HG03460 (cell line): ENCODE measurements around the gene MPP3.
"Not testable (repeated sequence)": the region's sequence is repeated elsewhere in the genome, so short reads cannot be mapped to it uniquely, and the experiment has no call there.

ENCODE experiments used
- ATAC-seq: cut with Tn5 transposase; IDR thresholded peaks from one replicate; pipeline ENCODE4 v1.9.1; 2021; ENCODE audit not compliant: unreplicated experiment

MPP3 gene

DNA sequence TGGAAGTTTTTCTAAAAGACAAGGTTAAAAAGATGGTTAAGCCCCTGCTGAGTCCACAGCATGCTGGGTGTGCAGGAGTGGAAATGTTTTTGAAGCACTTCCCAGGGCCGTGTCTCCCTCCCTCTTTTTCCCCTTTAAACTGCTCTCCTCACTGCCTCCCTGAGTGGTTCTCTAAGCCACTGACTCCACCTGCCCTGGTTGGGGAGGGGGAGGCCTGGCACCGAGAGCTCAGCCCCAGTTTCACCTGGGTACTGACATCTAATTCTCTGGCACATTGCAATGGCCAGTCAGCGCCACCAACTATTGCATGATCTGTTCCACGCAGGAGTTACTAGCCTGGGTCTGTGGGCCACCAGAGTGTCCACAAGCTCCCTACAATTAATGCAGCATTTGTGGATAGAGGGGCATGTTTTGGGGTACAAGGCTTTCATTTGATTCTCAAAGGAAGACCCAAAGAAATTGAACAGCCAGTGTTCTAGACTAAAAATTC is 22.7 kb downstream of the MPP3 start:
- no peak for ATAC-seq

DNA sequence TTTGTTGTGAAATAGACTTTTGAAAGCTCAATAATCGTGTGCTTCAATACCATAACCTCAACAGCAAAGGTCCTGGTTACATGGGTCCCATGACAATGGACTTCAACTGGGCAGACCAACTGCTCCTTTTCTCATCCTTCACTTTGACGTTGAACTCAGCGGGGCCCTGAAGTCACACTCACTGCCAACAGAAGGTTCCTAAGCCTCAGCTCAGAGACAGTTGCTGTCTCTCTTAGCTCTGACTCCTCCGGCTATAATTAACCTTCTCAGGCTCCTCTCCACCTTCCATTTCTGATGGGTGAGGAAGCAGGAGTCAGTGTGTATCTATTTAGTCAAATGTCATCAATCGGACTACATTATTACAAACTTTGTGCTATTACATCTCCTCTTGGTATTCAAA is 23.8 kb downstream of the MPP3 start:
- ATAC-seq, result no peak

DNA sequence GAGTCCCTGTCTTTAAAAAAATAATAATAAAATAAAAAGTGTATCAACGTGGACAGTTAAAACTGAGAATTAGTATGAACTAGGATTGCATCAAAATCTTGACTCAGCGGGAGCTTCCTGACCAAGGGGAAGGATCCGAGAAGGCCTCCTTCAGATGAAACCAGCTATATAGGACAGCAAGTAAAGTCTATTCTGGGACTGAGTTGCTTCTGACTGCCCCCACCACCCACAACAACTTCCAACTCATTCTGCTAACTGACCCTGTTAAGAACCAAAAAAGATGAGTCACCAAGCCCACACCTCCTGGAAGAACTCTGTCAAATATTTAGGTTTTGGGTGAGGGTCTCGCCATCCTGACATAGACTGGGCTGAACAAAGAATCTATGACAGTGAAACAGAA is 24.9 kb downstream of the MPP3 start:
- ATAC-seq, result no peak

DNA sequence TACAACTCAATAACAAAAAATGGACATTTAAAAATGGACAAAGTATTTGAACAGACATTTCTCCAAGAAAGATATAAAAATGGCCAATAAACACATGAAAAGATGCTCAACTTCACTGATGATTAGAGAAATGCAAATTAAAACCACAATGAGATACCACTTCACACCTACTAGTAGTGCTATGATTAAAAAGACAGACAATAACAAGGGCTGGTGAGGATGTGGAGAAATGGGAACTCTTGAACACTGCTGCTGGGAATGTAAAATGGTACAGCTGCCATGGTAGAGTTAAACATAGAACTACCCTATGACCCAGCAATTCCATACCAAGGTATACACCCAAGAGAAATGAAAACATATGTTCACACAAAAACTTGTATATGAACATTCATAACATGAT is 27.8 kb downstream of the MPP3 start:
- ATAC-seq, result no peak

DNA sequence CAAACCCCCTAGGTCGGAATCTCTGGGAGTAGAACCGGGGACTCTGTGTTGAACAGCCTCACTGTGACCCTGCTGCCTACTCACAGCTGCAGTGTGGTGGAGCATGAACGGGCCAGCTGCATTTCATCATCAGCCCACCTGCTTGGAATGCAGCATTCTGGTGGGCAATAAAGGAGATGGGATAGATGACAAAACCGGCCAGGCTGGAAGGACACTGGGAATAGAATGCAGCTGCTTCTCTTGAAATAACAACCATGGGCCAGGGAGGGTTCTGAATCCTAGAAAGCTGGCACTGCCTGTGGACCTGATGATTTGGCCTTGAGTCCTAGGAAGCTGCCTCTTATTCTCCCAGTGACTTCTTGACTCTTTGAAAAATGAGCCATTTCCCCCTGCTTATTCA is 29.2 kb downstream of the MPP3 start:
- no peak for ATAC-seq

DNA sequence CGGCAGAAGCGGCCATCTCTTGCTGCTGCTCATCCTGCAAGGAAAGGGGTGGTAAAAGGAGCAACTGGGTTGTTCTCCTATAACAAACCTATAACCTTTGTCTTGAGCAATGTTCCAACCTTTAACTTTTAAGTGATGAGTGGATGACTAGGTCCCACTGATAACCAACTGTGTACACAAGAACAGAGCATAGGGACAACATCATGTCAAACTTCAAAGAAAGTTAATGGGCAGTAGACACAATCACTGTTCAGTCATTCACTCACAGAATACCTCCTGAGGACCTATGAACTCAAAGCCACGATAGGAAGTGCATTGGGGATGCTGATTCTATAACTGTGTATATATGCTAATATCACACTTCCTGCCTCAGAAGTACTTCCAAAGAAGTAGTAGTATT is 31.1 kb downstream of the MPP3 start:
- ATAC-seq, result no peak

DNA sequence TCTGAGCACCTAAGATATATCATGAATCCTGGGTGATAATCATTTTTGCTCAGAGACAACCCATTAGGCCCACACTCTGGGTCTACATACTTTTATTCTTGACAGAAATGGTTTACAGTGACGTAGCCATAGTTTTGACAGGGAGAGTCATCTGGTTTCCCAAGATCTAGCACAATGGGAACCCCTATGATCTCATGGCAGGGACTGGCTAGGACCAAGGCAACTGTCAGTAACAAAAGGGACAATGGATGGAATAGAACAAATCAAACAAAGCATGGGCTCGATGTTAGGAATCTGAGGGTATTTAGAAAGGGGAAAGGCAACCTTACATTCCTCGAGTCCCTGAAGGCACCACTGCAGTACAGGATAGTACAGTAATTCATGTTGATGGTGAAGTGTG is 32.2 kb downstream of the MPP3 start:
- no peak for ATAC-seq

DNA sequence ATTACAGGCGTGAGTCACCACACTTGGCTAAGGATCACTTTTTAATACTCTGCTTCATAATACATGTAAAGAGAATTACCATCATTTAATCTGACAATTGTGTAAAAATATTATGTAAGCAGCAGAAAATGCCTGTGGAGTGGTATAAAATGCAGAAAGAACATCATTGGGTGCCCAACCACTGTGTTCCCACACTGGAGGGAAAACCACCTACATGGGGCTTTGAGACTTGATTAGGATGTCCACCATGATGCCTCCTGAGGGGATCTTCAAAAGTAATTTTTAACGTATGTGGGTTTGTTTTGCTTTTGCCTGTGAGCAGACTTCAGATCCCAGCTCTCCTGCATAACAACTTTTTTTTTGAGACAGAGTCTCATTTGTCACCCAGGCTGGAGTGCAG is 33.9 kb downstream of the MPP3 start:
- no peak for ATAC-seq

DNA sequence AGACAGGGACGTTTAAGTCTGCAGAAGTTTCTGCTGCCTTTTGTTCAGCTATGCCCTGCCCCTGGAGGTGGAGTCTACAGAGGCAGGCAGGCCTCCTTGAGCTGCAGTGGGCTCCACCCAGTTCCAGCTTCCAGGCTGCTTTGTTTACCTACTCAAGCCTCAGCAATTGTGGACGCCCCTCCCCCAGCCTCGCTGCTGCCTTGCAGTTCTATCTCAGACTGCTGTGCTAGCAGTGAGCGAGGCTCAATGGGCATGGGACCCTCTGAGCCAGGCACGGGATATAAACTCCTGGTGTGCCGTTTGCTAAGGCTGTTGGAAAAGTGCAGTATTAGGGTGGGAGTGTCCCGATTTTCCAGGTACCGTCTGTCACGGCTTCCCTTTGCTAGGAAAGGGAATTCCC is 34.9 kb downstream of the MPP3 start:
- not testable (repeated sequence) for ATAC-seq

DNA sequence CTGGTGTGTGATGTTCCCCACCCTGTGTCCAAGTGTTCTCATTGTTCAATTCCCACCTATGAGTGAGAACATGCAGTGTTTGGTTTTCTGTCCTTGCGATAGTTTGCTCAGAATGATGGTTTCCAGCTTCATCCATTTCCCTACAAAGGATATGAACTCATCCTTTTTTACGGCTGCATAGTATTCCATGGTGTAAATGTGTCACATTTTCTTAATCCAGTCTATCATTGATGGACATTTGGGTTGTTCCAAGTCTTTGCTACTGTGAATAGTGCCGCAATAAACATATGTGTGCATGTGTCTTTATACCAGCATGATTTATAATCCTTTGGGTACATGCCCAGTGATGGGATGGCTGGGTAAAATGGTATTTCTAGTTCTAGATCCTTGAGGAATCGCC is 40.3 kb downstream of the MPP3 start:
- ATAC-seq, result not testable (repeated sequence)

DNA sequence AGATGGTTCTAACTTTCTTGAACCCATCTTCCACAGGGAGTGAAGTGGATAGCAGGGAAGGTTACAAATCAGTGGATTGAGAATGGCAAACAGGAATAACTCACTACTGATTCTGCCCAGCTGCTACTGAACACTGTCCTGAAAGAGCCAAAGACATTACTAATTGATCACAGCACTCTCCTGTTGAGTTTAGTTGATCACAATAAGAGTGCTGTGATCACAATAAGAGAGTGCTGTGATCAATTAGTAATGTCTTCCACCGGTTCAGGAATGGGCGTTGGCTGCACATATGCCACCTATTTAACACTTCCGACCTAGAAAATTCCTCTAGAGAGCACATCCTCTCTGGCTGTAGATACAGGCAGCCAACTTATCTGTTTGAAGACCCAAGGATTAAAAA is 41.4 kb downstream of the MPP3 start:
- no peak for ATAC-seq

DNA sequence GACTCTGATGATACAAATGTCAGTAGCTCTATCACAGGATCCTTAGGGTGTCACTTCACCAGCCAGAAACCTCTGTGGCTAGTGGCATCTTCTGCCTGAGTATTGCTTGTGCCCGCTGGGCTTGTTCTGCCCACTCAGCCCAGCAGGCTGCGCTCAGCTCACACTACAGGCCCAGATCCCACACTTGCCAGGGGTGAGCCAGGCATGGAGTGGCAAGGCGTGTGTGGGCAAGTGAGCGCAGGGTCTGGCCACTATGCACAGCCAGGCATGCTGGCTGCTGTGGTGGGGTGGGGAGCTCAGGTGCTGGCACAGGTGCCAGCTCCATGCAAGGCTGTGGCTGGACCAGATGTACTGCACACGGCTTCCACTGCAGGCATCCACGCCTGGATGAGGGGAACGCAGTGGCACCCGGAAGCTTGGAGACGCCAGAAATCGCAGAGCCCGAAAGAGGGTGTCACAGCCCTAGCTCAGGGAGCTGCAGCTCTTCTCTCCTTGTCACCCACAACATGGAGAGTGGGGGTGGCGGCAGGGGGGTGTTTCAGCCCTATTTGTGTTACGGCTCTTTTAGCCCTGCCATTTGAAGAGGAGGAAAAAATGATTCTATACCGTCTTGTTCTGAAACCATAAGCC is 42.5 kb downstream of the MPP3 start:
- ATAC-seq, result no peak

DNA sequence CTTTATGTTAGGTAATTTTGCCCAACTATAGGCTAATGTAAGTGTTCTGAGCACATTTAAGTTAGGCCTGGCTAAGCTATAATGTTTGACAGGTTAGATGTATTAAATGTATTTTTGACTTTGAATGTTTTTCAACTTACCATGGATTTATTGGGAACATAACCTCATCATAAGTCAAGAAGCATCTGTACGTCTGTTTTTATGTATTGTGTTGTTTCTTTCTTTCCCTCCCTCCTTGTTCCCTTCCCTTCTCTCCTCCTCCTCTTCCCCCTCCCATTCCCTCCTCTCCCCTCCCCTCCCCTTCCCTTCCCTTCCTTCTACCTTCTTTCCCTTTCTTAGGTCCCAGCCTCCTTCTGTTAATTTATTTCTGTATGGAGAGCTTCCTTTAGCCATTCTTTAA is 43.5 kb downstream of the MPP3 start:
- ATAC-seq, result no peak

DNA sequence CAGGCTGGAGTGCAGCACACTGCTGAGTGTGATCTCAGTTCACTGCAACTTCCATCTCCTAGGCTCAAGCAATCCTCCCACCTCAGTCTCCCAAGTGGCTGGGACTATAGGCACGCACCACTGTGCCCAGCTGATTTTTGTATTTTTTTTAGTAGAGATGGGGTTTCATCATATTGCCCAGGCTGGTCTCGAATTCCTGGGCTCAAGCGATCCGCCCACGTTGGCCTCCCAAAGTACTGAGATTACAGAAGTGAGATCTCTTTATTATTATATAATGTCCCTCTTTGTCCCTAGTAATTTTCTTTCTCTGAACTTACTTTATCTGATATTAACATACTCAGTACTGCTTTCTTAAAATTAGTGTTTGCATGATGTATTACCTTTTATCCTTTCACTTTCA is 44.4 kb downstream of the MPP3 start:
- ATAC-seq, result no peak

DNA sequence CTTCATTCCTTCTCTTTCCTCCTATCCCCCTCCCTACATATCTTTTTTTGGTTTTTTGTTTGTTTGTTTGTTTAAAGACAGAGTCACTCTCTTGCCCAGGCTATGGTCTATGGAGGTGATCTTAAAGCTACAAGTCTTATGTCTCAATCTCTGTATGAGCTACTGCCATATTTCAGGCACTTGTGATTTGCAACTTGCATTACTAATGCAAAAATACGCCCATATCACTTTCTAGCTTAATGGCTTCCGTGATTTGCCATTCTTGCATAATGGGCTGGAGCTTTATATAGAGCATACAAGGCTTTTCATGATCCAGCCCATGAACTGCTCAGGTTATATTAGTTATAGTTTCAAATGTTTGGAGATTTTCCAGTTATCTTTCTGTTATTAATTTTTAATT is 45.2 kb downstream of the MPP3 start:
- no peak for ATAC-seq

DNA sequence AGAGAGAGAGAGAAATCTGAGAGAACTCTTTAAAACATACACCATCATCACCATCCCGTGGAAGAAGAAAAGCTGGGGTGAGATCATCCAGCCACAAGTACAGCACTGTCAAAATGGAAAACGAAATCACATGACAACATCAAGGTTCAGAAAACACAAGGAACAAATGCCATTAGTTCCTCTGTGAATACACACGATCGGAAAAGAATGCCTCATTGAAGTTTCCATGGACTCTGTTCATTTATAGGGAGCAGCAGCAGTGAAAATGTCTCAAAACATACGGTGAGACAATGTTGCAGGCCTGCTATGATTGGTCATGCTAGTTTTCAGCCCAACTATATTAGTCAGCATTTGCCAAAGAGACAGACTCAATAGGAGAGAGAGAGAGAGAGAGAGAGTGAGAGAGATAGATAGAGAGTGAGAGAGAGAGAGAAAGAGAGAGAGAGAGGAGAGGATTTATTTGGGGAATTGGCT is 48.3 kb downstream of the MPP3 start:
- no peak for ATAC-seq

DNA sequence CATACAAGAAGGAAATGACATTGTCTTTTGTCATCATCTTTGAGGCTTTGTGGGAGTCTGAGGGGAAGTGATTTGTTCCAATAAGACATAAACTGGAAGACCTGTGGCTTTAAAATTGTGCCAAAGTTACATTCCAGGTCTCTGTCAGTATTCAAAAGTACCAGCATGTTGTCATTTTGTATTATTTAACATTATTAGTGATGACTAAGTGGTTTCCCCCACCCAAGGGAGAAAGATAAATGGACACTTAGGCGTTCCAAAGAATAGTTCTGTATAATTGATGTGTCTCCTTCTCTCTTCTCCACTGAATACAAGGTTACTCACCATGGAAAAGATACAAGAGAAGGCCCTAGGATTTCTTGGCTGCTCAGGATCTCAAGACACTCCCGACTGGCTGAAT is 48.9 kb downstream of the MPP3 start:
- no peak for ATAC-seq

DNA sequence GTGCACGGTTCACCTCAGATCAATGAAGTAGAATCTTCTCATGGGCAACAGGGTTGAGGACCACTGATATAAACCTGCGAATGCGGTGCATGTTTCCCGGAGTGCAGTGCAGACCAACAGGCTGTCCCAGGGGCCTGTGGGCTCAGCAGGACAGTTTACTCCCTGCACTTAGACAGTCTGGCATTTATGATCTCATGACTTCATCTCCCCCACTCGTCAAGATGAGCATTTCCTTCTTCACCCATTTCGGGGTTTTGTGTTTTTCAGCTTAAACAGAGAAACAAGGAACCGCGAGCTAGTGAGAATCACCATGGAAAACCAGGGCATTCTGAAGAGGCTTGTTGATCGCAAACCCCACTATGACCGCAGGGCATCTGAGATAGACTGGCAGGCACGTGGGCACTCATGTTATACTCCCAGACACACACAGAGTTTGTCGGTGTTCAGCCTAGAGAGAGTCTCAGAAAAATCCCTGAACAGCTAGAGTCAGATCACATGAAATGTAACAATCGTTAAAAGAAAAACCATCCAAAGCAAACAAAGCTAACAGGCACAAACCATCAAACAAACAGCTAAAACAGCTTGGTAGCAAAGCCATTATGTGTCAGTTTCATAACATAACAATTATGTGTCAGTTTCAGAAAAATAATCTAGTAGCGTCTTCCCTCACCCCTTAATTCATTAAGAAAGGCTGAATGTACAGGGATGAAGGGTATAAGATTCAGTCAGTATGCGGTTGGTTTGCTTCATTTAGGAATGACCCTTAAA is 49.8 kb downstream of the MPP3 start:
- ATAC-seq, result no peak

DNA sequence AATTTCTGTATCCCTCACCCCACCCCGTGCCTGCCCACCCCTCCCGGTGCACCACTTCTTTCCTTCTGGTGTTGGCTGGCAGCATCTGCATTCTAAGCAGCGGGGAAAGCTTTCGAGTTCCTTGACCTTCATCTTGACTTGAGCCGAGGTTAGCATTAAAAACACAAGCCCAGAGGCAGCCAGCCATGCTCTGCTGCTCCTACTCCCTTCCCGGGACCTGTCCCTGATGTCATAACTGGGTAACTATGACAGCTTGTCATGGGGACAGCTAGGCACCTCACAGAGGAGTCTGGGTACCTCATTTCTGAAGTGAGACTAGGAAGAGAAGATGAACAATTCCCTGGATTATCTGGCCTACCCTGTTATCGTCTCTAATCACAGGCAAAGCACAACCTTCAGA is 52.8 kb downstream of the MPP3 start, which contains the start of gene CFAP97D1:
CFAP97D1 (plus strand) TSS at position 301 of the 400 bp plus-strand sequence; CDS start at position 329, 28 bp downstream.
- no peak for ATAC-seq

DNA sequence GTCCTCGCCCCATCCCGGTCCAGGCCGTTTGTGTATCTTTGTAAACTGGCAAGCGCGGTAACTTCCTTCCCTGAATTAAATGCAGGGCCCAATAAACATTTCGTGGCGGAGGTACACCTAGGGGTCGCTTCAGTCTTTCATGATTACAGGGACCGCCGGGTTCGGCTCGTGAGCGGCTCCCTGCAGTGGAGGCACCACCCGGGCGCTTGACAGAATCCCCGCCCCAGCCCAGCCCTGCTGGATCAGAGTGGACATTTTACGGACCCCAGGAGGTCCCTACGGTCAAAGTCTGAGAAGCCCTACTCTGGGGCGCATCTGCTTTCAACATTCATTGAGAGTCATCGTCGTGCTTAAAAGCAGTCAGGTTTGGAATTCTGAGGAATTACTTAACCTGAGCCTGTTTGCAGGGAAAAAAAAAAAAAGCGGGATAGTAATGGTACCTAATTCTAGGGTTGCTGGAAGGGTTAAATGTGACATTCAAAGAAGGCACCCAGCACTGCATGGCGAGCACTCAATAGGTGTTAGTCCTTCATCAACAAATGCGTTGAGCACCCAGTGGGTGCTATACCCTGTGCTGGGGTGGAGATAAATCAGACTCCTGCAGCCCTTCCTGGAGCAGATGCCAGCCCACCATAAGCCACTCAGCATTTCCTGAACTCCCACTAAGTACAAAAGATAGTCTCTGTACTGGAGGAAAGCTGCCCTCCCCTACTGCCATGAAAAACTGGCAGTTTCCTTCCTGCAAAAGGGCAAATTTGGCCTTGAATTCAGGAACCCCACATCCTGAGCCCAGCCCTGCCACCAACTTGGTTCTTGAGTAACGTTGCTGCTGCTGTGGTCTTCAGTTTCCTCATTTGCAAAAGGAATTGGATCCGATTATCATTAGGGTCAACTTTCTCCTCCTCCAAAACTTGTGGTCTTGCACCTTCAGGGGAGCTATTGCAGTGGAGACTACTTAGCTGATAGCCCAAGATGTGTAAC is 53.5 kb downstream of the MPP3 start:
- ATAC-seq, result no peak
